A673 (cell line): ENCODE measurements around the gene THRSP. TPM values are rescaled to one million over a fixed set of nuclear protein-coding genes. Genes with fewer than 3 reads are reported as not detected.

Experiments used
- BruUV-seq: library from RNA; stranded (reverse); fragments of 400-500 nt; replicated peaks from 2 replicates; lab custom pipeline; 2021; lab: Mats Ljungman, UMichigan
- CTCF ChIA-PET: fragments of 300-600 bp; sonication (Branson Sonifier 250); formaldehyde crosslinking; loops from one replicate; lab custom pipeline; 2022; ENCODE audit warnings: antibody characterized with exemption; lab: Charles Lee
- POLR2A ChIA-PET: fragments of 300-600 bp; sonication (Branson Sonifier 250); formaldehyde crosslinking; loops from one replicate; lab custom pipeline; 2022; ENCODE audit warnings: antibody characterized with exemption; ENCODE audit not compliant: low non-redundant PET; lab: Charles Lee
- DNase-seq: peaks from one replicate; pipeline ENCODE4 v3.0.0-alpha.2; 2015; ENCODE audit warnings: low spot score
- H3K27ac ChIP-seq: fragments of 200-600 bp; sonication (generic); 2 replicates; pipeline ENCODE4 v1.5.1; 2016; ENCODE audit warnings: mixed run types, low read depth, mild to moderate bottlenecking, mixed read lengths, antibody characterized with exemption, low read length; ENCODE audit not compliant: poor library complexity, severe bottlenecking
- H3K27me3 ChIP-seq: fragments of 200-600 bp; sonication (generic); replicated peaks from 2 replicates; pipeline ENCODE4 v1.6.1; 2017; ENCODE audit warnings: mixed run types, low read depth, mild to moderate bottlenecking, mixed read lengths, antibody characterized with exemption, low read length; ENCODE audit not compliant: insufficient read depth, poor library complexity
- H3K36me3 ChIP-seq: fragments of 200-600 bp; sonication (generic); 2 replicates; pipeline ENCODE4 v1.6.1; 2016; ENCODE audit warnings: mixed run types, mild to moderate bottlenecking, mixed read lengths, antibody characterized with exemption, low read length; ENCODE audit not compliant: insufficient read depth, poor library complexity, severe bottlenecking
- H3K4me1 ChIP-seq: fragments of 200-600 bp; sonication (generic); 2 replicates; pipeline ENCODE4 v1.6.1; 2017; ENCODE audit warnings: mixed run types, mild to moderate bottlenecking, mixed read lengths, antibody characterized with exemption, low read length; ENCODE audit not compliant: insufficient read depth, poor library complexity, severe bottlenecking
- H3K4me3 ChIP-seq: fragments of 200-600 bp; sonication (generic); 2 replicates; pipeline ENCODE4 v1.5.1; 2016; ENCODE audit warnings: low read depth, mixed run types, mild to moderate bottlenecking, mixed read lengths, low read length; ENCODE audit not compliant: poor library complexity, severe bottlenecking
- H3K9me3 ChIP-seq: fragments of 200-600 bp; sonication (generic); 2 replicates; pipeline ENCODE4 v1.6.1; 2016; ENCODE audit warnings: mixed run types, low read depth, mild to moderate bottlenecking, mixed read lengths, antibody characterized with exemption, low read length; ENCODE audit not compliant: poor library complexity, severe bottlenecking
- EZH2 ChIP-seq: fragments of 200-600 bp; sonication (generic); IDR thresholded peaks from 2 replicates; pipeline ENCODE4 v1.6.1; 2017; ENCODE audit warnings: borderline replicate concordance, low read depth, mild to moderate bottlenecking, mixed read lengths, antibody characterized with exemption, low read length; ENCODE audit not compliant: poor library complexity, severe bottlenecking
- intact Hi-C: fragments of 100-400 bp; cut with micrococcal nuclease; formaldehyde crosslinking; loops from one replicate; pipeline ENCODE4 v1.10.0; 2022; ENCODE audit not compliant: unreplicated experiment
- total RNA-seq: library from RNA; stranded (reverse); gene quantifications from 2 replicates; pipeline ENCODE4 v1.2.3, GENCODE V29; 2021
- TF ChIP-seq, protein P1 (sequence below): fragments of 300-800, 200-600 bp; sonication (generic); conservative IDR thresholded peaks from 2 replicates; pipeline ENCODE4 v1.5.1; 2017; ENCODE audit warnings: low read depth, mild to moderate bottlenecking, antibody characterized with exemption, low read length, moderate library complexity, mixed read lengths

The THRSP gene
- total RNA-seq, 1 experiment from 2014 or later, result not detected

DNA sequence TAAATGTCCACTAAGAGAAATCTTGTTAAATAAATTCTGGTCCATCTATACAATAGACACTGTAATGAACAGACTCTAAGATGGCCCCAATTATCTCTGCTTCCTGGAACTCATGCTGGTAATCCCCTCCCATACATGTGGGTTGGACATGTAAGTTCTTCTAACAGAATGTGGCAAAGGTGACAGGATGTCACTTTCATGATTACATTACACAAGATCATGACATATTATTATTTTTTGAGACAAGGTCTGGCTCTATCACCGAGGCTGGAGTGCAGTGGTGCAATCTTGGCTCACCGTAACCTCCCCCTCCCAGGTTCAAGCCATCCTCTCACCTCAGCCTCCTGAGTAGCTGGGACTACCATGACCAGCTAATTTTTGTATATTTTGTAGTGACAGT lies 30.6 kb downstream of the THRSP start:
- no peaks in the 10 kb centered on the region for H3K9me3 ChIP-seq
- intact Hi-C loops, result no loop called here
- no peaks in the 10 kb centered on the region for H3K4me1 ChIP-seq
- ChIA-PET POLR2A (no interaction called here), CTCF (no interaction called here)
- BruUV-seq, result no TSS peak
- TF ChIP-seq, protein P1, sequence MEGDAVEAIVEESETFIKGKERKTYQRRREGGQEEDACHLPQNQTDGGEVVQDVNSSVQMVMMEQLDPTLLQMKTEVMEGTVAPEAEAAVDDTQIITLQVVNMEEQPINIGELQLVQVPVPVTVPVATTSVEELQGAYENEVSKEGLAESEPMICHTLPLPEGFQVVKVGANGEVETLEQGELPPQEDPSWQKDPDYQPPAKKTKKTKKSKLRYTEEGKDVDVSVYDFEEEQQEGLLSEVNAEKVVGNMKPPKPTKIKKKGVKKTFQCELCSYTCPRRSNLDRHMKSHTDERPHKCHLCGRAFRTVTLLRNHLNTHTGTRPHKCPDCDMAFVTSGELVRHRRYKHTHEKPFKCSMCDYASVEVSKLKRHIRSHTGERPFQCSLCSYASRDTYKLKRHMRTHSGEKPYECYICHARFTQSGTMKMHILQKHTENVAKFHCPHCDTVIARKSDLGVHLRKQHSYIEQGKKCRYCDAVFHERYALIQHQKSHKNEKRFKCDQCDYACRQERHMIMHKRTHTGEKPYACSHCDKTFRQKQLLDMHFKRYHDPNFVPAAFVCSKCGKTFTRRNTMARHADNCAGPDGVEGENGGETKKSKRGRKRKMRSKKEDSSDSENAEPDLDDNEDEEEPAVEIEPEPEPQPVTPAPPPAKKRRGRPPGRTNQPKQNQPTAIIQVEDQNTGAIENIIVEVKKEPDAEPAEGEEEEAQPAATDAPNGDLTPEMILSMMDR, result no peak
- TF ChIP-seq EZH2, result no peak
- no peak for DNase-seq
- no peaks in the 10 kb centered on the region for H3K27me3 ChIP-seq
- peaks cover 12% of the 10 kb centered on the region for H3K36me3 ChIP-seq
- H3K4me3 ChIP-seq, result no peak overlapping the region
- no peak overlapping the region for H3K27ac ChIP-seq

DNA sequence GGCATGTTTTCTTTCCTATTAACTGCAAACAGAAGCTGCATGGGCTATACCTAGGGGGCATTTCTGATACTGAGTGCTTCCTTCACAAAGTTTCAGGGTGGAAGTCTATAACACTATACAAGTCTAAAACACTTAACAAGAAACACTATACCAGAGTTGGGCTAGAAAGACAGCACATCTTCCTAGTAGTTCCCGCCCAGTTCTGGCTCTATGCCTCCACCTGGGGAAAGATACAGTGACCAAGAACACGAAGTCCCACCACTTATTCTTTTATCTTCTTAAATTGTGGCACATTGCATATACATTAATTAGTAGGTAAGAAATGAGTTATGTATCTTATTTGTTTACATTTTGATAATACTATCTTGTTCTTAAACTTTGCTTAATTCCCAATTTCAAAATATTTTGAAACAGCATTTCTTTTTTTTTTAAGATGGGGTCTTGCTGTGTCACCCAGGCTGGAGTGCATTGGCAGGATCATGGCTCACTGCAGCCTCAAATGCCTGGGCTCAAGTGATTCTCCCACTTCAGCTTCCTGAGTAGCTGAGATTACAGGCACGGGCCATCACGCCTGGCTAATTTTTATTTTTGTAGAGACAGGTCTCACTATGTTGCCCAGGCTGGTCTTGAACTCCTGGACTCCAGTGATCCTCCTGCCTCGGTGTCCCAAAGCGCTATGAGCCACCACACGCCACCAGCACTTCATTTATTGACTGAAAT lies 34.2 kb downstream of the THRSP start:
- CTCF ChIA-PET, result no interaction called here
- POLR2A ChIA-PET, result no interaction called here
- no peaks in the 10 kb centered on the region for H3K27me3 ChIP-seq
- no TSS peak for BruUV-seq
- no peak for TF ChIP-seq EZH2
- H3K4me3 ChIP-seq, result no peak overlapping the region
- peaks cover 38% of the 10 kb centered on the region for H3K36me3 ChIP-seq
- no peak for DNase-seq
- H3K4me1 ChIP-seq, result no peaks in the 10 kb centered on the region
- no peaks in the 10 kb centered on the region for H3K9me3 ChIP-seq
- no peak overlapping the region for H3K27ac ChIP-seq
- intact Hi-C loops, result no loop called here

DNA sequence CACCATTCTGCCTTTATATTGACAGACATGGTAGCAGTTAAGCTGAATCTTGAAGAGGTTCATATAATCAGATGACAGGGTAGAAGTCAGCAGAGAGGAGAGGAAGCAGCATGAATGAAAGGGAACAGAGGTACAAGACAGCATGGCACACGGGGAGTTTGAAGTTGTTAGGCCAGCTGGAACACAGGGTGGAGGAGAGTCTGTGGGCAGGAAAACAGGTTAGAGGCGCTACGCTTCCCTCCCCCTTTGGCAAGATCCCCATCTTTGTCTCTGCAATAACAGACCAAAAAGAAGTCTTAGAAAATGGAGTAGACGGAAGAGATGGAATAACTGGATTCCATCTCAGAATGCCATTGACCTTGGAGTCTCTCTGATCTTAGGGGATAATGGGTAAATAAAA lies 36.0 kb downstream of the THRSP start:
- Histone ChIP-seq H3K27ac (no peak overlapping the region), H3K27me3 (no peaks in the 10 kb centered on the region), H3K36me3 (peaks cover 47% of the 10 kb centered on the region), H3K4me1 (no peaks in the 10 kb centered on the region), H3K9me3 (no peaks in the 10 kb centered on the region), H3K4me3 (no peak overlapping the region)
- intact Hi-C loops, result no loop called here
- no TSS peak for BruUV-seq
- CTCF ChIA-PET, result no interaction called here
- POLR2A ChIA-PET, result no interaction called here
- TF ChIP-seq EZH2, result no peak
- TF ChIP-seq, protein P1, result no peak
- DNase-seq, result no peak

DNA sequence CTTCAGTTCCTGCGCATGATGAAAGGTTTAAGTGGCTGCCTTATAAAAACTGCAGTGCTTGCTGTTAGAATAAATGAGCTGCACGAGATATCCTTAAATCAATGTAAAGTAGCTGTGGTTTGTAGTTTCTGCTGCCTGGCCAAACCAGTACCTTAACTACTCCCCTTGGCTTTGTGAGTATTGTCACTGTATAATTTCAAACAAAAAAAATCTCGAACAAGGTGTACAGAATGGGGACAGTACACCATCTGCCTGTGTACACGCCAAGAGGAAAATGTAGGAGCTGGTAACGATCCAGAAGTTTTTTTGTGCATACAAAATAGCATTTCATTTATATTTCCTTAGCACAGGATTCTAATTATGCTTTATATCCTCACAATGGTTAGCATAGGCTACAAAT lies 36.6 kb downstream of the THRSP start:
- ChIA-PET POLR2A (no interaction called here), CTCF (no interaction called here)
- DNase-seq, result no peak
- Histone ChIP-seq H3K4me3 (no peak overlapping the region), H3K9me3 (no peaks in the 10 kb centered on the region), H3K36me3 (peaks cover 50% of the 10 kb centered on the region), H3K27ac (no peak overlapping the region), H3K4me1 (no peaks in the 10 kb centered on the region), H3K27me3 (no peaks in the 10 kb centered on the region)
- BruUV-seq, result no TSS peak
- TF ChIP-seq, protein P1, result no peak
- TF ChIP-seq EZH2, result no peak
- intact Hi-C loops, result no loop called here
